GM12891 (cell line): ENCODE data around the gene RNF11.
A peak's percentile ranks its signal among the peaks of the same experiment; 100 is the strongest.

Source experiments
- DNase-seq: peaks from one replicate; pipeline ENCODE4 v3.0.0; 2011; ENCODE audit warnings: low spot score; ENCODE audit not compliant: insufficient read length
- FAIRE-seq: peaks from 2 replicates; lab custom pipeline; 2011; peaks lifted over from hg19 to GRCh38; lab: Jason Lieb, UNC
- PAX5 ChIP-seq: IDR thresholded peaks from 2 replicates; pipeline ENCODE4 v1.6.1; 2011; ENCODE audit warnings: low read length, moderate library complexity, mild to moderate bottlenecking; ENCODE audit not compliant: insufficient read depth, severe bottlenecking
- POLR2A ChIP-seq: IDR thresholded peaks from 2 replicates; pipeline ENCODE4 v1.6.1; 2011; ENCODE audit warnings: low read depth, low read length, control low read depth
- POLR2AphosphoS5 ChIP-seq: IDR thresholded peaks from 2 replicates; pipeline ENCODE4 v1.6.1; 2011; ENCODE audit warnings: low read depth, low read length, control low read depth
- POU2F2 ChIP-seq: IDR thresholded peaks from 2 replicates; pipeline ENCODE4 v1.6.1; 2011; ENCODE audit warnings: low read depth, mild to moderate bottlenecking, control low read depth, low read length, moderate library complexity
- SPI1 ChIP-seq: IDR thresholded peaks from 2 replicates; pipeline ENCODE4 v1.6.1; 2011; ENCODE audit warnings: low read depth, low read length, control low read depth
- TAF1 ChIP-seq: IDR thresholded peaks from 2 replicates; pipeline ENCODE4 v1.6.1; 2011; ENCODE audit warnings: low read depth, low read length, control low read depth

The RNF11 gene

DNA sequence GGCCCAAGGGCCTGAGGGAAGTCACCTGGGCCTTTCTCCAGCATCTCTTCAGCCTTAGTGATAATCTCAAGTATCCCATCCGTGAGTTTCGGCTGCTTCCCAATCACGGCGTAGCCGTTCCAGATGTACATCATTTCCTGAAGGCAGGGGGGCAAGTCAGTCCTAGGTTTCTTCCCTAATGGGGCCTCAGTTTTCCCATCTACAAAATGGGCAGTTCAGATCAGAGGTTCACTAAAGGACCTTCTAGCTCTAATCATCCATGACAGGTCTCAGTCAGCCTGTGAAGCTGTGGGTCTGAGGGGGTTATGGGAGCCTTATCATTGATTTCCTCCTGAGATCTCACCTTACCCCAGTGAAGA lies 54.4 kb downstream of the RNF11 start:
- TF ChIP-seq POU2F2: no peak
- no peak for TF ChIP-seq POLR2AphosphoS5
- no peak for TF ChIP-seq TAF1
- TF ChIP-seq PAX5: no peak
- TF ChIP-seq POLR2A: no peak
- TF ChIP-seq SPI1: no peak
- no peak for FAIRE-seq
- DNase-seq: no peak

DNA sequence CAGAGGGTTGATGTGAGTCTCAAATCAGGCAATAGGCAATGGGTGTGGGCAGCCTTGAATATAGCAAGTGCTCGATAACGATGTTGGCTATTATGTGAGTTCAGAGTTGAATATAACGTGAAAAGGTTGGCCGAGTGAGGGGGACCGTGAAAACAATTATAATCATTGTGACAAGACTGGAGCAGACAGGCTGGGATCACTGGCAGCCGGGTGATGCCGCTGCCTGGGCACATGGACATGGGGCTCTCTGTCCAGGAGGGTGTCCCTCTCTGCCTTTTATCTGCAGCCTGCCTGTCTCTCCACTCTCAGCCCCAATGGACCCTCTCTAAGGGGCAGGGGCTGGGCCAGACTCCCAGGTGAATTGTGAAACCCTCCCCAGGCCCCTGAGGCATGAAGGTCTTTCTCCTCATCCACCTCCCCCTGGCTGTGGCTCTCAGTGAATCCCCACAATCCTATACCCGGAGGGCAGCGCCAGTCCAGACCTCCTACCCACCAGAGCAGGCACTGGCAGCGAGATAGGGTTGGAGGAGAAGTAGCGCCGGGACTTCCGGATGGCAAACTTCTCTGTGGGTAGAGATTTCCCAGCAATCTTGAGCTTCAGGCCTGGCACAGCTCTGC lies 57.9 kb downstream of the RNF11 start:
- FAIRE-seq (no peak), DNase-seq (no peak)
- TF ChIP-seq PAX5 (no peak), POLR2A (no peak), TAF1 (no peak), SPI1 (no peak)

DNA sequence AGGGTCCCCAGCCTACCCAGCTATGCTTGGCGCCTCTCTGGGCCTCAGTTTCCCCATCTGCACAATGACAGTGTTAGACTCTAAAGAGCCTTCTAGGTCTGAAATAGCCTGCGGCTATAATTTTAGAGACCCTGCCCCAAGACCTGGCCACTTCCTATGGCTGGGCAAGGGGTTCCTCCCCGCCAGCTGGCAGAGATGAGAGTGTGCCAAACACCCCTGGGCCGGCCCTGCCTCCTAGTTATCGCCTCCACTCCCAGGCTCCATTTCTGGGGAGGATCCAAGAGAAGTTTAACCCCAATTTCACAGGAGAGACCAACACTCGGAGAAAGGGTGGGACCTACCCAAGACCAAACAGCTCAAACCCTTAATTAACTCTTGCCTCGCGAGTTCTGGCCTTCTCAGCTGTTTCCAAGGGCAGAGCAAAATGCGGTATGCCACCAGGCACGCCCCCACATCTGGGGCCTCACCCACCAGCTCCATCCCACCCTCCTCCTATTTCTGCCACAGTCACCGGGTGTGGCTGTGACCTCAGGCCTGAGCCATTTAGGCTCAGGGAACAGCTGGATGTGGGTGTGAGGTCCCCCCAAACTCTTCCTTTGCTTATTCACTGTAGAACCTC lies 58.6 kb downstream of the RNF11 start:
- no peak for TF ChIP-seq PAX5
- no peak for TF ChIP-seq TAF1
- TF ChIP-seq POLR2AphosphoS5: no peak
- no peak for TF ChIP-seq POU2F2
- no peak for TF ChIP-seq POLR2A
- no peak for TF ChIP-seq SPI1
- no peak for FAIRE-seq

DNA sequence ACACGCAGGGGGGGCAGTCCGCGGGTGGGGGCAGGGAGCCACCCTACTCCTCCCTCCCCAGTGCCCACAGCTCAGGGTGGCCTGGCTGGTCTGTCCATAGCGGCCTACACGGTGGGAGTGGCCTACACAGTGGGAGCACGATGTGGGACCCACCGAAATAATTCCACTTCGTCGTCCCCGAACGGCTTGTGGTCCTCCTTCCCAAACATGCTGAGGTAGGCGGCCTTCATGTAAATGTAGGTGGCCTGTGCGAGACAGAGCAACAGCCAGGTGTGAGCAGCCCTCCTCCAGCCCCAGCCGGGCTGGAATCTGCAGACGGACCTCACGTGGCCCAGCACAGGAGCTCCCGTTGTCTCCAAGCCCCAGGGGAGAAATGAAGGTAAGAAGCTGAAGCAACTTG lies 59.9 kb downstream of the RNF11 start:
- FAIRE-seq (no peak), DNase-seq (no peak)
- no peak for TF ChIP-seq PAX5
- TF ChIP-seq TAF1: no peak
- TF ChIP-seq POU2F2: no peak
- no peak for TF ChIP-seq POLR2AphosphoS5
- no peak for TF ChIP-seq POLR2A
- TF ChIP-seq SPI1: no peak

More for the DNA sequence above, 58.6 kb downstream of the RNF11 start:
- DNase-seq: no peak

DNA sequence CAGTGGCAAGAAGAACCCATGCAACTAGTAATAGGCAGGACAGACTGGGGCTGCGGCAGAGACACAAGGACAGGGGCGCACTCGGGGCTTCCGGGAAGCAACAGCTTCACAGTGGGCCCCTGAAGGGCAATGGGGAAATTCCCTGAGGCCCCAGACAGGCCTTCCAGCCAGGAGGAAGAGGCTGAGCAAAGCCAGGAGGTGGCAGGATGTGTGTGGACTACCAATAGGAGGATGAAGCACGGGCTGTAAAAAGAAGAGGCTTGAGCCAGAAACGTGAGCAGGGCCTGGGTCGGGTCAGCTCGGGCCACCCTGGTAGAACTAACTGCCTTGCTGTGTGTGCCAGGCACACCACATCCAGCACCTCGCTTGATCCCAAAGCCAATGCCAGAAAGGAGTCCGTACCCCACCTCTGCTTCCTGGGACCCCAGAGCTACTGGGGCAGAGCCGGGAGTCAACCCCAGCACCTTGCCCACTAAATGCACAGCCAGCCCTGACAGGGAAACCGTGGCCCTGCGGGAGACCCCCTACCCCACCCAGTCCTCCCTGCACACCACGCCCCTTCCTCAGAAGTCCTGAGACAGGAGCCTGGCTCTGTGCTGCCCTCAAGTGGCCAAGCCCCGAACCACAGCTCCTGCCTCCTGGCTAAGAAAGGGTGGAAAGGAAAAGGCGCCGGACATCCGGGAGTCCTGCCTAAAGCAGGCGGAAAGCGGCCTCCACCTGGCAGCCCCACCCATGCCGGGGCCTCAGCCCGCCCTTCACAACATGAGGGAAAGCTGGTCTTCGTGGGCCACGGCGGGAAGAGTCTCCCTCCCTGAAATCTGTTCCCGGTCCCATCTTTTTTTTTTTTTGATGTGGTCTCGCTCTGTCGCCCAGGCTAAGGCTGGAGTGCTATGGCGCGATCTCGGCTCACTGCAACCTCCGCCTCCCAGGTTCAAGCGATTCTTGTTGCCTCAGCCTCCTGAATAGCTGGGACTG lies 60.6 kb downstream of the RNF11 start:
- FAIRE-seq: peak; percentile 78
- DNase-seq: peak; percentile 76
- TF ChIP-seq POLR2AphosphoS5 (no peak), SPI1 (no peak), TAF1 (0 out of 2 replicates have a peak, but pooled peaks have one; percentile 19), POLR2A (no peak)

DNA sequence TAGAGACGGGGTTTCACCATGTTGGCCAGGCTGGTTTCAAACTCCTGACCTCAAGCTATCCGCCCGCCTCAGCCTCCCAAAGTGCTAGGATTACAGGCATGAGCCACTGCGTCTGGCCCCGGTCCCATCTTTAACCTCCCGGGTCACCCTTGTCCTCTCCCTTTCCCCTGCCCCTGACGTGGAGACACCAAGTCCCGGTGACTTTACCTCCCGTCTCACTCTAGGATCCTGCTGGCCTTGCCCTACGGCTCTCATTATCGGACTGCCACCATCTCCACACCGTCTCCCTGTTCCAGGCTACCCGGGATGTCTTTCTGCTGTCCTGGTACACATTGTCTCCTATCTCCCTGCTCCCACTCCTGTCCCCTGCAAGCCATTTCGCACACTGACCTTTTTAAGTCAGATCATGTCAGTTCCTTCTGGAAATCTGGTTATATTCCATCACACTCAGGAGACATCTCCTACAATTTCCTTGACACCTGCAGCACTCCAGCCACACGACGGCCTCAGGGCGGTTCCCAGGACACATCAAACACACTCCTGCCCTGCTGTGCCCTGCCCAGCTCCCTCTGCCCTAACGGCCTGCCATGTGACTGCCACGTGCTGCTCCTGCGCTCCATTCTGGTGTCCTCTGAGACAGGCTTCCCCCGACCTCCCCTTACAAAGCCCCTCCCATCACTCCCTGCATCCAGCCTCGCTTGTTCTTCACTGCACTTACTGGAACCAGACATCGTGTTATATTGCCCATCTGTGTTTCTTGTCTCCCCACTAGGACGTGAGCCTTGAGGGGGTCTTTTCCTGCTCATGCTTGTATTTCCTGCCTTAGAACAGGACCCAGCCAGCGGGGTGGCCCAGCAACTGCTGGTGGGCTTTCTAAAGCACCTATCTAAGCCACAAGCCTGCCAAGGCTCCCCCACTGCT lies 61.6 kb downstream of the RNF11 start:
- peak; percentile 63 for FAIRE-seq
- no peak for DNase-seq
- TF ChIP-seq SPI1 (no peak), PAX5 (no peak), POU2F2 (no peak), POLR2A (no peak), TAF1 (no peak), POLR2AphosphoS5 (no peak)

DNA sequence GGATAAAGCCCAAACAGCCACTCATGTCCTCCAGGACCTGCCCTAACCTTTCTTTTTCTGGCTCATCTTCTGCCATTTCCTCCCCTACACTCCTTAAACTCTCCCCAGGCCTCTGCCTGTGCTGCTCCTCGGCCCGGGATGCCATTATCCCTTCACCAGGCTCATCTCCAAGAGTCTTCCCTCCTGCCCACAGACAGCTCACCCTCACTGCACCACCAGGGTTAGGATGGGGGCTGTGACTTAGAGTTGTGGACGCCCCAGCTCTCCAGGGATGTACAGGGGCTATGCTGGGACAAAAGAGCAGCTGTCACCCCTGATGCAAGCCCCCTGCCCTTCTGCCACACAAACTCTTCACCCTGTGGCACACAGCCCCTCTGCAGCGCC lies 62.2 kb downstream of the RNF11 start:
- FAIRE-seq (no peak), DNase-seq (no peak)
- TF ChIP-seq POLR2A: no peak
- TF ChIP-seq PAX5: no peak
- TF ChIP-seq POLR2AphosphoS5: no peak
- no peak for TF ChIP-seq SPI1
- TF ChIP-seq POU2F2: no peak
- no peak for TF ChIP-seq TAF1

DNA sequence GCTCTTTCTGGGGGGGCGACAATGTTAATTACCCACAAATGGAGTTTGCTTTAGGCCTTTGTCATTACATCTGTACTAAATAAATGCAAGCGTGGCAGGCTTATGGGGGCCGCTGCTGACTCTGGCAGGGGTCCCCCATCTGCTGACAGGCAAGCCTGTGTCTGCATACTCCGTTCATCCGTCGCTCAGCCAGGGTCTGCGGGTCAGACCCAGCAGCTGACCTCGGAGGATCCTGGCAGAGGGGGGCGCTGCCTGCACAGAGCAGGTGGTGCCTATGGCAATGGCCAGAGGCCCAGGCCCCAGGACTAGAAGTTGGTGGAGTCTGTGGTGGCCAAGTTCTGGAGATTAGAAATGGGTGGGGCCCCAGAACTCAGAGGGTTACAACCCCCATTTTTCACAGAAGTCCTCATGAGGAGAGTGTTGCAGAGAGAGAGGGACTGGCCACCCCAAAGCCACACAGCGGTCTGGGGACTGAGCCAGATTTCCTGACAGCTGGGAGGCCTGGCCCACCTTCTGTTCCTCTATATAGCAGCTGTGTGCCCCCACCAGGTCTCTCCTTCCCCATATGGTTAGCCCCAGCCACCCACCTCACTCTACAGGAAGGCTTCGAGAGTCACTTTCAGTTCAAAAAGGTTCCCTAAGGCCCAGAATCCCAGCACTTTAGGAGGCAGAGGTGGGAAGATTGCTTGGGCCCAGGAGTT lies 63.3 kb downstream of the RNF11 start:
- DNase-seq (no peak), FAIRE-seq (no peak)
- no peak for TF ChIP-seq POLR2A
- no peak for TF ChIP-seq TAF1
